Activated CD8-positive, alpha-beta memory T cell treated with anti-CD3 and anti-CD28 coated beads for 48 hours (primary cell): ENCODE measurements around the gene HMX1.

ENCODE experiments used
- DNase-seq, 3 experiments: peaks; one replicate each; pipeline ENCODE4 v3.0.0-alpha.2; 2020; ENCODE audit warnings: low read depth in 2 of 3, low spot score in 2 of 3

Gene HMX1

DNA sequence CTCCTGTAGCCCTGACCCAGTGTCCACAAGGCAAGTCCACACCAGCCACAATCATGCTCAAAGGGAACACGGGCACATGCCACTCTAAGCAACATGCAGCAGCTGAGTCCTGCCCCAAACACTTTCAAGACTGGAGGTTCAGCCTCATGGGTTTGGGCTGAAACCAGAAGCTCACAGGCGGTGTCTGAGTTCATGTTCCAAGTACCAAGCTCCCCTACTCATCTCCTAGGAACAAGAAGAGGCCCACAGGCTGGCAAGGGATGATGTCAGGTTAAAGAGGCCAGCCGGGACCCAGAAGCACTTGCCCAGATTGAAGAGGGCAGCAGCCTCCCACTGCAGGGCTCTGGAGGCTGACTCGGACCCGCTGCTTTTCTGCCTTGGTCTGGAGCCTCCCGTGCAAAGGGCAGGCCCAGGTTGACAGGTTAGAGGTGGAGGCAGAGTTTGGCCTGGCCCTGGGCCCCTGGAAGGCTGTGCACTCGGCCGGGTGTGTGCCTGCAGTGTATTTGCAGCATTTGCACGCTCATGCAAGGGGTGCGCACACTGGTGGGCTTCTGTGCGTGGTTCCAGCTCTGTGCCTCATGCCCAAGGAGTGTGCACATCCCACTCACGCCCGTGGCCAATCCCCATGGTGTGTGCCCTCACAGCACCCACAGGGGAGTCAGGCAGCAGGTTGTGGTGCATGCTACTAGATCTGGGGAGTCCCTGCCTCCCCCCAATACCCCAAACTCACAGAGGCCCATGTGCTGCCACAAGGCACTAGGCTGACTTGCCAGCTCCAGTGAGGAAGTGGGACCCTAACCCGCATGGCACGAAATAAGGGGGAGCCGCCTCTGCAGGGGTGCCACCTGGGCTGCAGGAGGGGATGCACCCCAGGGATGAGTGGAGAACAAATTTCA is 2.4 kb downstream of the HMX1 start:
- no peak for DNase-seq

GRCh38 chr4:8868321-8869001 is 3.2 kb downstream of the HMX1 start:
- DNase-seq, result no peak

DNA sequence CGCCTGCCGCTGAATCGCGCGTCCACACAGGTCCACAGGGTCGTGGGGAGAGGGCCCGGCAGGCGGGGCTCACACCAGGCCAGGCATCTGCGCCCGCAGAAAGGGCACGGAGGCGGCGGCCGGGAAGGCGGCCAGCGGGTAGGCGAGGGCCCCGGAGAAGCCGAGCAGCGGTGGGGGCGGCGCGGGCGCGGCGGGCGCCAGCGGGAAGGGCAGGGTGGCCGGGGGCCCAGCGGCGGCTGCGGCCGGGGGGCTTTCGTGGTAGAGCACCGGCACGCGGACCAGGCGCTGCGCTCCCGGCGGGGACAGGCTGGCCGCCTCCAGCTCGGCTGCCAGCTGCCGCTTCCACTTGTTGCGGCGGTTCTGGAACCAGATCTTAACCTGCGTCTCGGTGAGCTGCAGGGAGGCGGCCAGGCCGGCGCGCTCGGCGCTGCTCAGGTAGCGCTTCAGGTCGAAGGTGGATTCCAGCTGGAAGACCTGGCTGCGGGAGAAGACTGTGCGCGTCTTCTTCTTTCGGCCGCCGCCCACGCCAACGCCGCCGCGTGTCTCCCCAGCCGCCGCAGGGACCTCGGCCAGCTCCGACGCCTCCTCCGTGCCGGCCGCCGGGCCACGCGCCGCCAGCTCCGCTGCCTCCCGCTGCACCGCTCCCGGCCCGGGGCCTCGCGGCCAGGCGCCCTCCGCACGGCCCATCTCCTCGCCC is 3.9 kb downstream of the HMX1 start:
- DNase-seq, result no peak

DNA sequence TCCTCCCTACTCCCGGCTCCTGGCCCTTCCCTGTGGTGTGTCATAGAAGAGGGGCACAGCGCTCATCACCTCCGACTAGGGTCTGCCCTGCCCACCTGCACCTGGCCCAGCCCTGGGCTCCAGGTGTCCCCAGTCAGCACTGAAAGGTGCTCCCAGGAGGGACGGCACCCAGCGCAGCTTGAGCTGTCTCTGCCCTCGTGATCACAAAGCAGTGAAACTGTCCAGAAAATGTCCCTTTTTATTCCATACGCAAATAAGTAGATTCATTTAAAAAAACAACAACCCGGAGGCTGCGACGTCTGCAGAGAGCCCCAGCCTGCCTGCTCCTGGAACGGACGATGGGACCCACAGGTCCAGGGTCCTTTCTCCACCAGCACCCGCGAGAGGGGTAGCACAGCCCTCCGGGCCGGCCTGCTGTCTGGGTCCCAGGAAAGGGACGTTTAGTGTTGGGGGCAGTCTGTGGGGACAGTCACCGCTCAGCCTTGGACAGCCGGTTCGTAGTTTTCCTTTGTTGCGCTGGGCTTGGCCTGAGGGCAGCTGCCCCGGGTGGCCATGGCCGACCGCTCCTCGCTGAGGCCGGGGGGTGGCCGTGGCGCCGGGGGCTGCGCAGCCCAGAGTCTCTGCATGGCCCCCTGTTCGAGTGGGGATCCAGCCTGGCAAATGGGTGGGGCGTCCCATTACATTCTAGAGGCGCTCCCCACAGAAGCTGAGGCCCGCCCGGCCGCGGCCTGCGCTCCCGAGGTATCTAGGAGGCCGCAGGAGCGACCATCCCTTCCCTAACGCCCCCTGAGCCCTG is 4.6 kb downstream of the HMX1 start:
- DNase-seq, result no peak

- DNase-seq, result no peak
These were observed 5.2 kb downstream of the HMX1 start for GRCh38 chr4:8866421-8866820.

DNA sequence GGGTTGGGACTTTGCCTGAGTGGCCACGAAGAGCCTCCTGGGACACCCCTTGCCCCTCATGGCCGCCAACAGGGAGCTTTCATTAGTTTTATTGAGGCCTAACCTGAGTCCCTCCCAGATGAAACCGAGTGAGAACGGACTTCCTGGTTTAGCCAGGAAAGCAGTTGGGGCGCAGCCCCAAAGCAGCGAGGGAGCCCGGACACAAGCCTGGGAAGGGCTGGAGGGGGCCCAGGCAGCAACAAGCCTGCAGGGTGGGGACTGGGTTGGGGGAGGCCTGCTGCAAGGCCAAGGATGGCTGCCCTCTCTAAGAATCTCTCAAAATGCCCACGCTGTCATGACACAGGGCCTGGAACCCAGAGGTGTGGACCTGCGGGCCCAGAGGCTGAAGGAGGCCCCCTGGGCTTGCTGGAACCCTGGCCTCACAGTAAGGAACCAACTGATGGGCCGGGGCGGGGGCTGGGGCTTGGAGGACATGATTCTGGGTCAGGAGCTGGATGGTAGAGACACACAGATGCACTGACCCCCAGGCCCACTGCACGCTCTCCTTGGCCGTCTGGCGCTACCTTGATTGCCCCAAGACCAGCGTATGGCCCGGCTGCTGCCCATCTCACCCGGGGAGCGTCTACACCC is 5.8 kb downstream of the HMX1 start:
- no peak for DNase-seq

DNA sequence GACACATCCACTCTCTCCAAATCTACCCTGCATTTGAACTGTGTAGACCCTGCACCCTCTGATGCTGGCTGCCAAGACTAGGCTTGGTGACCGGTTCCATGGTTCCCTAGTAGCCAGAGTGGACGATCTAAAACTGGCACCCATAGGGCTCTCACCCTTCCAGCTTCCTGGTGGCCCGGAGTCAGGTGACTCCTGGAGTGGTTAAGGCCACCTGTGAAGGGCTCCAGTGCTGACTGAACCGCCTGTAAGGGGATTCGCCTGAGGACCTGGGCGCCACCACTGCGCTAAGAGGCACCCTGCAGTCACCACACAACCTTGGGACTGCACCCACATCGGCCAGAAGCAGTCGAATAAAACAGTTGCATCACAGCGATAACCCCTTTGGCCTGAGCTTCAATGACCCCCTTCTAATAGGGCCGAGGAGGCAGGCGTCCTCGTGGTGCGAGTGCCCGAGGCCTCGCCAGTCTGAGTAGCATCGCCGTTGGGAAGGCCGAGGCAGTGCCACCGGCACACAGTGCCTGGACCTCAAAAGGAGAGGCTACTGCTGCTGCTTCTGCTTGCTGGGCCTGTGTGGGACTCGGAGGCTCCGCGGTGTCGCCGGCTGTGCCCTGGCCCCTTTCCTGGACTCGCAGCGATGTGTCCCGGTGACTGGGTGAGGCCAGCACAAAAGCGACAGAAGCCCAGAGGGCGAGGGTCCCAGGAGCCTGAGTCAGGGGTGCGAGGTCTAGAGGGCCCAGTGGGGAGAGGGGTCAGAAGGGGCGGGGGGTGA is 6.5 kb downstream of the HMX1 start:
- DNase-seq, result no peak

DNA sequence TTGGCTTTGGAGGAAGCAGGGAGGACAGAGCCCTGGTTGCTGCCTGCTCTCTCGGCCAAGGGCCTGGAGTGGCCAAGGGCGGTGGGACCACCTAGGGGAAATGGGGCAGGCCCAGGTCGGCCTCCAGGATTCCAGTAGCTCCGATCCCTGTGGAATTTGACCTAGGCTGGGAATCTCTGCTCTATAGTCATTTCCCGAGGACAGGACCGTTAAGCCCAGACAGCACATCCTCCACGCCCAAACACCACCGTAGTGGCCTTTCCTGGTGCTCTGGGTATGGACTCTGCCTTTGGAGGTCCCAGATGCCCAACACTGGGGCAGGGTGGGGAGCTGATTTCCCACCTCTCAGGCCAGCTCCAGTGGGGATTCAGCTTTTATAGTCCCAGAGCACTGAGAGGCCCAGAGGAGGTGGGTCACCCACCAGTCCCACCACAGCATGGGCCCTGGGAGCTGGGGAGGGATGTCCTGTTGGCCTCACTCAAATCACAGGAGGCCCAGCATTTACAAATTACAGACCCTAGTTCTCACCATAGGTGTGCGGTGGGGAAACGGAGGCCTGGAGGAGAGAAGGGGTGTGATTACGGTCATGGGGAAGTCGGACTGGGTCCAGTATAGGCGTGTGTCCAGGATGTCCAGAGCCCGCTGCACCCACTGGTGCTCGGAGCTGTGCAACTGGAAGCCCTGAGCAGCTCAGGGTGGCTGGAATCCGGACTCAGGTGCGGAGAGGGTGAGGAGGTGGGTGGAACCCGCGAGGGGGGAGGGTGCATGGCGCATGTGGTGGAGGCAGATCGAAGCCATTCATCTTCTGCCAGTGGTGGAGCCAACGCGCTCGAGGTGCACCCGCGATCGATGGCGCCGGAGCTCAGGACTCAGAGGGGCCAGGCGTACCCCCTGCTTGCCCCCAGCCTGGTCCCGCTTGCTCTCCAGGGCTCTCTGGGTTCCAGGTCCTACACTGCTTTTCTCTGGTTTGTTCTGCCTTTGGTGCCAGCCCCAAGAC is 7.7 kb downstream of the HMX1 start:
- DNase-seq, result no peak

DNA sequence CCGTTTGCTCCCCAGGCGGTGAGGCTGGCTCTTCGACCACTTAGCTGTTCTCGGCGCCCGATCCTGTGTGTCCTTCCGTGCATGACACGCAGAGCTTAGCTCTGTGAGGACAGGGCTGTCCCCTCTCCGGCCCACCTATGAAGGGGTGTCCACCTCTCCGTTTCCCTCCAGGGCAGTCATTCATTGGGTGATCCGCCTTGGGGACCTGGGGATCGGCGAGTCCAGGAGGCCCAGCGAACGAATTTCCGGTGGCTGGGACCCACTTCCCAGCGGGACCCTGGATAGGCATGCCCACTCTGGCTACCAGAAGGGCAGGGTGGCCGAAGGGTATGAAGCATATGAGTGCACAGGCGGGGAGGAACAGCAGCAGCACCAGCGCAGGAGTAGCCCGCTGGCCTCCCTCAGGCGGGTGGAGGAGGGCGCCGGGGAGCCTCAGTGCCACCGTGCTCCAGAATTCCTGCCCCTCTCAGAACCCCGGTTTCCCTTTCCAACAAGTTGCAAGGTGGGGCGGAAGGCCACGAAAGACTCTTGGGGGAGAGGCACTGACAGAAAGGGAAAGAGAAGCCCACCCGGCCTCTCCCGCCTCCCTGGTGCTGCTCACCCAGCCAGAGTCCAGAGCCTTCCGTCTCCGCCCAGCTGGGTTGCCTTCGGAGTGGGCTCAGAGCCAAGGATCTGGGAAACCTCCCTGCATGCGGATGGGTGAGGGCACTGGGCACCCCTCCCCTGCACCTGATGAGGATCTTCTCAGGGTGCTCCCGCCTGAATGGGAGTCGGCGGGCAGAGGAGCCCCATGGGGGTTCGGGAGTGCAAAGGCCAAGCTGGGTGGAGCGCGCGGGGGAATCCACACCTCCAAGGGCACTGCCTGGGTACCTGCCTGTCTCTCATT is 8.6 kb downstream of the HMX1 start:
- DNase-seq, result no peak

DNA sequence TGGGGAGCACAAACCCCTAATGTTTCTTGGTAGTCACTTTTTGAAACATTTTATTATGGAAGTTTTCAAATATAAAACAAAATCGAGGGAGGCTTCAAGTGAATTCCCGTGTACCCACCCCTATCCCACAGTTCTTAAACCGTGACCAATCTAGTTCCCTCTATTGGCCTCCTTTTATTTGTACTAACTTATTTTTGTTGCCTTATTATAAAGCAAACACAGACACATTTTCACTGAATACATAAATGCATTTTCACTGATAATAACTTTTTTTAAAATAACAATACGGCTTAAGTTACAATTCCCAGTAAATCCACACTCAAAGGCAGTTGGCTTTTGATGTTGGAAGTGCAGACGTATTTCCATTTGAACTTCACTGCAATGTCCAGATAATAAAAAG is 9.3 kb downstream of the HMX1 start:
- DNase-seq, result no peak

GRCh38 chr4:8861576-8862295 is 9.9 kb downstream of the HMX1 start:
- no peak for DNase-seq

DNA sequence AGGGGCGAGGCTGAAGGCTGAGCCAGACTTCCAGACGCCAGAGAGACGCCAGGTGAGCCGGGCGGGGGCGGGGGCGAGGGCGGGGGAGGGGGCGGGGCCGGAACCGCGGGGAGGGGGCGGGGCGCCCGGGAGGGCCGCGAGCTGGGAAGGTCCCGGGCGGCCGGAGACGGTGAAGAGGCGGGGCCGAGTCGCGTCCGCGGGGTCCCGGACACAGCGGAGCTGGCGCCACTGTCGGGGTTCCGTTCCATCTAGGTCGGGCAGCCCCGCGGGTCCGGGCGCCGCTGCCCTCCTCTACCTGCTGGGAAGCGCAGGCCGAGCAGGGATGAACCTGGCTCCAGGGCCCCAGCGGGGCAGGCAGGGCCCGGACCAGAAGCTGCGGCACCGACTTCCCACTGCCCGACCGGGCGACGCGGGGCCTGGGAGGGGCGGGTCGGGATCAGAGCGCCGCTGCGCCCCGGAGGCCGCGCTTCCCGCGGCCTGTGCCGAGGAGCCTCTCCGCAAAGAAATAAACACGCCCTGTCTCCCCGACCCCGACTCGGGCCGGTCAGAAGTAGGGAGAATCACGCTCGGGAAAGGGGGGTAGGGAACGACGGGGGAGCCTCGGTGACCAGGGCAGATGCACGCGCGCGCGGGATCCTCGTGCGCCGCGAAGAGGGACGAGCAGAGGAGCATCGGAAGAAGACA is 10.6 kb downstream of the HMX1 start:
- no peak for DNase-seq

GRCh38 chr4:8860096-8860891 is 11.3 kb downstream of the HMX1 start:
- no peak for DNase-seq

DNA sequence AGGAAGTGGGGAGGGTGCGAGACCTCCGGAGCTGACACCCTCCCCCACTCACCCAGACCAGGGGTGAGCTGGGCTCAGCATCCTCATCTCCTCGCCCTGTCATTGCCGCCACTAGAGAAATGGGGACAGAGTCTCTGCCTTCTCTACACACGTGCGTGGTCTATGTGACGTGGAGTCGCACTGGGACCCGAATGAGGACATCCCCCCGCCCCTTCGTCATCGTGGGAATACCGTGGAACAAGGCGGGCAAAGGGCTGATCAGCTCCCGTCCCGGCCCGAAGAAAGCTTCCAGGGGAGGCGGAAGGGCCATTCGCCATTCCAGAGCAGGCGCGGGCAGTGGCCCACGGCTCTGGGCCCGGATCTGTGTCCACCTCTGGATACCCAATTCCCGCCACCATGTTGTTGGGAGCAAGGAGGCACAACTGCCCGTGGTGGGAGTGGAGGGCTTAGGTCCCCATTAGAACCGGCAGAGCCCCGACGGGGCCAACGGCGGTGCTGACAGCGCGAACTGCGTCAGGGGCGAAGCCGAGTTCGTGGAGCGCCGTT is 12.0 kb downstream of the HMX1 start:
- no peak for DNase-seq

DNA sequence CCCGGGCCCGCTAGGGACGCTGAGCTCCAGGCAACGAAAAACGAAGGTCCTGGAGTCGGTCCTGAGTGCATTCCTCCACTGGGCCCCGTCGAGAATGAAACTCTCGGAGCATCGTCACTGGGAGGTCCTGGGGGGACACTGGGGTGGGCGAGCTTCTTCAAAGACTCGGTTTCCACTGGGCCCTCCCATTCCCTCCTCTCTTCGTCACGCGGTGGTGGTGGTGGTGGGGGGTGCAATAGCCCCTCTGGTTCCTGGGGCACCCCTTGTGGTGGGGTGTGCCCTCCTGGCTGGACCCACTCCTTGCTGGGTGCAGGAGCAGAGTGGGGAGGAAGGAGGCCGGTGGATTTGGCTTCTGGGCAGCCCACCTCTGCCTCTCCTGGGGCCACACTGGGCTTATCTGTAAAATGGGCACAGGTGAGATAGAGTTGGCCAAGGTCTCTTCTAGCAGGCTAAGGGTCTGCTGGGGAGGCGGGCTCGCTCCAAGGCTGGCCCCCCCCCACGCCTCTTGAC is 12.9 kb downstream of the HMX1 start:
- DNase-seq, result no peak
